ENCODE measurements around the gene DEPDC5.

GRCh38 chr22:31866918-31867317 is 113.1 kb downstream of the DEPDC5 start:
- TF ChIP-seq EZH2phosphoT487 (IDR thresholded peaks at IDR 0.05; ENCODE audit: insufficient read depth, low read depth) (no peak), EZH2 (IDR thresholded peaks at IDR 0.05; ENCODE audit: insufficient read depth, poor library complexity, severe bottlenecking) (no peak)

Data from GM23248 (cell line).